OCI-LY7 (cell line): ENCODE data around the gene FARP2.

ENCODE experiments used
- CTCF ChIP-seq: fragments of 200-600 bp; sonication (generic); conservative IDR thresholded peaks from 2 replicates; pipeline ENCODE4 v1.5.1; 2014; ENCODE audit warnings: mild to moderate bottlenecking, antibody characterized with exemption, low read length, moderate library complexity, mixed read lengths
- EZH2phosphoT487 ChIP-seq: fragments of 200-600 bp; sonication (generic); IDR thresholded peaks from 2 replicates; pipeline ENCODE4 v1.6.1; 2018; ENCODE audit warnings: low read depth, borderline replicate concordance, mild to moderate bottlenecking, mixed run types, antibody characterized with exemption, low read length, moderate library complexity, mixed read lengths

- TF ChIP-seq CTCF (no peak), EZH2phosphoT487 (no peak)
These were observed 33.6 kb downstream of the FARP2 start for GRCh38 chr2:241389697-241390096.
